ENCODE measurements around the gene PADI2.

PADI2 gene

GRCh38 chr1:17113963-17114362, 5.3 kb downstream of the PADI2 start:
- 47% methylated on average over 7 of the region's 7 CpGs for WGBS
- no peak overlapping the region for H3K14ac ChIP-seq (ENCODE audit: low read length in 2 of 2)
- peaks cover 53% of the 10 kb centered on the region for H3K4me1 ChIP-seq (ENCODE audit: control insufficient read depth, insufficient read depth, low read depth, low read length)
- no peak overlapping the region for H3K9ac ChIP-seq (ENCODE audit: low read length)
- peaks cover 0 to 31% of the 10 kb centered on the region in 2 experiments for H3K36me3 ChIP-seq (ENCODE audit: control insufficient read depth in 1 of 2, insufficient read depth in 2 of 2, low read depth in 1 of 2, low read length in 2 of 2)
- peaks cover 1% of the 10 kb centered on the region for H3K79me1 ChIP-seq (replicated peaks; ENCODE audit: low read length, poor library complexity, severe bottlenecking)
- H4K91ac ChIP-seq (ENCODE audit: low read length), result no peak overlapping the region
- no peak overlapping the region for H3K23ac ChIP-seq (ENCODE audit: low read length in 2 of 2)
- H2BK15ac ChIP-seq (ENCODE audit: low read depth, poor library complexity, severe bottlenecking), result no peak overlapping the region
- no peaks in the 10 kb centered on the region for H3K9me3 ChIP-seq (ENCODE audit: control insufficient read depth, low read length)
- no peak overlapping the region for H3K27ac ChIP-seq (ENCODE audit: low read length, poor library complexity, severe bottlenecking)
- no peak overlapping the region for H2BK12ac ChIP-seq (ENCODE audit: low read length in 2 of 2)
- H2AFZ ChIP-seq (ENCODE audit: low read depth, low read length), result no peak overlapping the region
- H3K4me3 ChIP-seq (ENCODE audit: insufficient read depth in 1 of 2, low read depth in 1 of 2, low read length in 2 of 2), result no peak overlapping the region
- H2BK5ac ChIP-seq (ENCODE audit: low read depth, low read length, poor library complexity, severe bottlenecking), result no peak overlapping the region
- H4K8ac ChIP-seq (ENCODE audit: low read length), result no peak overlapping the region
- H3K4me2 ChIP-seq (ENCODE audit: low read length, poor library complexity, severe bottlenecking), result no peak overlapping the region
- no peak for DNase-seq
- H3K18ac ChIP-seq (ENCODE audit: low read depth in 1 of 2, low read length in 2 of 2), result no peak overlapping the region
- H3K4ac ChIP-seq (ENCODE audit: low read depth in 1 of 2, low read length in 2 of 2), result no peak overlapping the region
- peaks cover 5 to 82% of the 10 kb centered on the region in 2 experiments for H3K27me3 ChIP-seq (ENCODE audit: control insufficient read depth in 1 of 2, insufficient read depth in 1 of 2, low read length in 2 of 2)
- no peak overlapping the region for H2BK120ac ChIP-seq (ENCODE audit: low read depth, low read length)
- H2AK5ac ChIP-seq (ENCODE audit: low read length, severe bottlenecking), result no peak overlapping the region

- Histone ChIP-seq H2AFZ (ENCODE audit: low read depth, low read length) (no peak overlapping the region), H3K79me1 (replicated peaks; ENCODE audit: low read length, poor library complexity, severe bottlenecking) (peaks cover 3% of the 10 kb centered on the region), H3K27ac (ENCODE audit: low read length, poor library complexity, severe bottlenecking) (peak overlapping the region; percentile 64), H3K14ac (ENCODE audit: low read length in 2 of 2) (no peak overlapping the region), H2BK12ac (ENCODE audit: low read length in 2 of 2) (no peak overlapping the region), H2BK15ac (ENCODE audit: low read depth, poor library complexity, severe bottlenecking) (no peak overlapping the region), H3K4me2 (ENCODE audit: low read length, poor library complexity, severe bottlenecking) (peak overlapping the region; percentile 10), H2BK120ac (ENCODE audit: low read depth, low read length) (no peak overlapping the region), H3K23ac (ENCODE audit: low read length in 2 of 2) (no peak overlapping the region), H3K9ac (ENCODE audit: low read length) (no peak overlapping the region), H3K9me3 (ENCODE audit: control insufficient read depth, low read length) (no peaks in the 10 kb centered on the region), H3K18ac (ENCODE audit: low read depth in 1 of 2, low read length in 2 of 2) (no peak overlapping the region), H3K4me1 (ENCODE audit: control insufficient read depth, insufficient read depth, low read depth, low read length) (peaks cover 50% of the 10 kb centered on the region), H2BK5ac (ENCODE audit: low read depth, low read length, poor library complexity, severe bottlenecking) (no peak overlapping the region), H2AK5ac (ENCODE audit: low read length, severe bottlenecking) (peak overlapping the region; percentile 18), H4K8ac (ENCODE audit: low read length) (no peak overlapping the region), H3K4me3 (ENCODE audit: insufficient read depth in 1 of 2, low read depth in 1 of 2, low read length in 2 of 2) (no peak overlapping the region), H3K4ac (ENCODE audit: low read depth in 1 of 2, low read length in 2 of 2) (no peak overlapping the region), H3K27me3 (ENCODE audit: control insufficient read depth in 1 of 2, insufficient read depth in 1 of 2, low read length in 2 of 2) (peaks cover 0 to 78% of the 10 kb centered on the region in 2 experiments), H4K91ac (ENCODE audit: low read length) (no peak overlapping the region), H3K36me3 (ENCODE audit: control insufficient read depth in 1 of 2, insufficient read depth in 2 of 2, low read depth in 1 of 2, low read length in 2 of 2) (peaks cover 0 to 39% of the 10 kb centered on the region in 2 experiments)
- WGBS, result 74% methylated on average over 7 of the region's 7 CpGs
- no peak for DNase-seq
Measured at GRCh38 chr1:17112496-17113236, 6.6 kb downstream of the PADI2 start.

- peaks cover 0 to 45% of the 10 kb centered on the region in 2 experiments for H3K36me3 ChIP-seq (ENCODE audit: control insufficient read depth in 1 of 2, insufficient read depth in 2 of 2, low read depth in 1 of 2, low read length in 2 of 2)
- H2BK15ac ChIP-seq (ENCODE audit: low read depth, poor library complexity, severe bottlenecking), result no peak overlapping the region
- H3K79me1 ChIP-seq (replicated peaks; ENCODE audit: low read length, poor library complexity, severe bottlenecking), result peaks cover 3% of the 10 kb centered on the region
- H3K4me3 ChIP-seq (ENCODE audit: insufficient read depth in 1 of 2, low read depth in 1 of 2, low read length in 2 of 2), result no peak overlapping the region
- peaks cover 0 to 78% of the 10 kb centered on the region in 2 experiments for H3K27me3 ChIP-seq (ENCODE audit: control insufficient read depth in 1 of 2, insufficient read depth in 1 of 2, low read length in 2 of 2)
- H2AFZ ChIP-seq (ENCODE audit: low read depth, low read length), result no peak overlapping the region
- H3K18ac ChIP-seq (ENCODE audit: low read depth in 1 of 2, low read length in 2 of 2), result no peak overlapping the region
- WGBS, result 79% methylated on average over 6 of the region's 6 CpGs
- H4K91ac ChIP-seq (ENCODE audit: low read length), result no peak overlapping the region
- peaks cover 46% of the 10 kb centered on the region for H3K4me1 ChIP-seq (ENCODE audit: control insufficient read depth, insufficient read depth, low read depth, low read length)
- DNase-seq, result no peak
- H3K9me3 ChIP-seq (ENCODE audit: control insufficient read depth, low read length), result no peaks in the 10 kb centered on the region
- no peak overlapping the region for H3K23ac ChIP-seq (ENCODE audit: low read length in 2 of 2)
- H3K14ac ChIP-seq (ENCODE audit: low read length in 2 of 2), result no peak overlapping the region
- no peak overlapping the region for H3K9ac ChIP-seq (ENCODE audit: low read length)
- H2BK5ac ChIP-seq (ENCODE audit: low read depth, low read length, poor library complexity, severe bottlenecking), result no peak overlapping the region
- no peak overlapping the region for H4K8ac ChIP-seq (ENCODE audit: low read length)
- peak overlapping the region; percentile 61 for H3K27ac ChIP-seq (ENCODE audit: low read length, poor library complexity, severe bottlenecking)
- no peak overlapping the region for H2BK120ac ChIP-seq (ENCODE audit: low read depth, low read length)
- no peak overlapping the region for H3K4me2 ChIP-seq (ENCODE audit: low read length, poor library complexity, severe bottlenecking)
- no peak overlapping the region for H3K4ac ChIP-seq (ENCODE audit: low read depth in 1 of 2, low read length in 2 of 2)
- no peak overlapping the region for H2BK12ac ChIP-seq (ENCODE audit: low read length in 2 of 2)
- H2AK5ac ChIP-seq (ENCODE audit: low read length, severe bottlenecking), result peak overlapping the region; percentile 46
Measured at GRCh38 chr1:17112076-17112475, 7.2 kb downstream of the PADI2 start.

- peak overlapping the region; percentile 49 for H2AK5ac ChIP-seq (ENCODE audit: low read length, severe bottlenecking)
- no peak overlapping the region for H3K23ac ChIP-seq (ENCODE audit: low read length in 2 of 2)
- H3K4ac ChIP-seq (ENCODE audit: low read depth in 1 of 2, low read length in 2 of 2), result no peak overlapping the region
- peaks cover 35% of the 10 kb centered on the region for H3K4me1 ChIP-seq (ENCODE audit: control insufficient read depth, insufficient read depth, low read depth, low read length)
- DNase-seq, result no peak
- no peak overlapping the region for H3K4me2 ChIP-seq (ENCODE audit: low read length, poor library complexity, severe bottlenecking)
- H3K36me3 ChIP-seq (ENCODE audit: control insufficient read depth in 1 of 2, insufficient read depth in 2 of 2, low read depth in 1 of 2, low read length in 2 of 2), result peaks cover 0 to 42% of the 10 kb centered on the region in 2 experiments
- H3K9me3 ChIP-seq (ENCODE audit: control insufficient read depth, low read length), result no peaks in the 10 kb centered on the region
- H4K8ac ChIP-seq (ENCODE audit: low read length), result no peak overlapping the region
- H3K18ac ChIP-seq (ENCODE audit: low read depth in 1 of 2, low read length in 2 of 2), result no peak overlapping the region
- H2BK5ac ChIP-seq (ENCODE audit: low read depth, low read length, poor library complexity, severe bottlenecking), result no peak overlapping the region
- H2BK120ac ChIP-seq (ENCODE audit: low read depth, low read length), result no peak overlapping the region
- H3K14ac ChIP-seq (ENCODE audit: low read length in 2 of 2), result no peak overlapping the region
- no peak overlapping the region for H2BK15ac ChIP-seq (ENCODE audit: low read depth, poor library complexity, severe bottlenecking)
- no peak overlapping the region for H3K9ac ChIP-seq (ENCODE audit: low read length)
- WGBS, result 97% methylated on average over 2 of the region's 2 CpGs
- H2BK12ac ChIP-seq (ENCODE audit: low read length in 2 of 2), result no peak overlapping the region
- peaks cover 4% of the 10 kb centered on the region for H3K79me1 ChIP-seq (replicated peaks; ENCODE audit: low read length, poor library complexity, severe bottlenecking)
- H3K27me3 ChIP-seq (ENCODE audit: control insufficient read depth in 1 of 2, insufficient read depth in 1 of 2, low read length in 2 of 2), result peaks cover 0 to 75% of the 10 kb centered on the region in 2 experiments
- no peak overlapping the region for H3K4me3 ChIP-seq (ENCODE audit: insufficient read depth in 1 of 2, low read depth in 1 of 2, low read length in 2 of 2)
- H2AFZ ChIP-seq (ENCODE audit: low read depth, low read length), result no peak overlapping the region
- H3K27ac ChIP-seq (ENCODE audit: low read length, poor library complexity, severe bottlenecking), result no peak overlapping the region
- no peak overlapping the region for H4K91ac ChIP-seq (ENCODE audit: low read length)
Measured at GRCh38 chr1:17110555-17110926, 8.7 kb downstream of the PADI2 start.

Data from mesenchymal stem cell (in vitro differentiated cells and primary cell).